Right atrium auricular region (tissue), 2 donors: ENCODE measurements around the gene LRIG1. TPM values are rescaled to one million over a fixed set of nuclear protein-coding genes. Genes with fewer than 3 reads are reported as not detected.

Experiments used
- DNase-seq: peaks from one replicate; pipeline ENCODE4 v3.0.0-alpha.2; 2019; ENCODE audit warnings: low spot score
- H3K27ac ChIP-seq, 2 donors: fragments of 200-600 bp; sonication (generic); 1 replicate in 1 of 2; 2 replicates in 1 of 2; pipeline ENCODE4 v1.5.1; 2016 to 2019
- H3K27me3 ChIP-seq, 2 donors: fragments of 200-600 bp; sonication (generic); one replicate each; pipeline versions ENCODE4 v1.5.1 to v1.6.0; 2017 to 2019
- H3K36me3 ChIP-seq: fragments of 200-600 bp; sonication (generic); one replicate; pipeline ENCODE4 v1.5.1; 2016
- H3K4me1 ChIP-seq, 2 donors: fragments of 200-600 bp; sonication (generic); one replicate each; pipeline versions ENCODE4 v1.5.1 to v1.6.0; 2017 to 2019
- H3K4me3 ChIP-seq, 2 donors: fragments of 200-600 bp; sonication (generic); 1 replicate in 1 of 2; 2 replicates in 1 of 2; pipeline ENCODE4 v1.5.1; 2017 to 2019; ENCODE audit warnings: mild to moderate bottlenecking in 1 of 2, moderate library complexity in 1 of 2
- H3K9me3 ChIP-seq, 2 donors: fragments of 200-600 bp; sonication (generic); one replicate each; pipeline ENCODE4 v1.5.1; 2019
- total RNA-seq, 2 donors: library from RNA; depleted of rRNA; stranded (reverse); fragments of >200 nt; gene quantifications; one replicate each; pipeline ENCODE4 v1.1.0, GENCODE V29; 2016
- TF ChIP-seq, protein P1 (sequence below), 2 donors: fragments of 200-600 bp; sonication (generic); IDR thresholded peaks; one replicate each; pipeline ENCODE4 v1.5.1; 2019; ENCODE audit warnings: antibody characterized with exemption in 2 of 2

Gene LRIG1
- total RNA-seq, 2 donors from 2014 or later, result 147 to 179 TPM

DNA sequence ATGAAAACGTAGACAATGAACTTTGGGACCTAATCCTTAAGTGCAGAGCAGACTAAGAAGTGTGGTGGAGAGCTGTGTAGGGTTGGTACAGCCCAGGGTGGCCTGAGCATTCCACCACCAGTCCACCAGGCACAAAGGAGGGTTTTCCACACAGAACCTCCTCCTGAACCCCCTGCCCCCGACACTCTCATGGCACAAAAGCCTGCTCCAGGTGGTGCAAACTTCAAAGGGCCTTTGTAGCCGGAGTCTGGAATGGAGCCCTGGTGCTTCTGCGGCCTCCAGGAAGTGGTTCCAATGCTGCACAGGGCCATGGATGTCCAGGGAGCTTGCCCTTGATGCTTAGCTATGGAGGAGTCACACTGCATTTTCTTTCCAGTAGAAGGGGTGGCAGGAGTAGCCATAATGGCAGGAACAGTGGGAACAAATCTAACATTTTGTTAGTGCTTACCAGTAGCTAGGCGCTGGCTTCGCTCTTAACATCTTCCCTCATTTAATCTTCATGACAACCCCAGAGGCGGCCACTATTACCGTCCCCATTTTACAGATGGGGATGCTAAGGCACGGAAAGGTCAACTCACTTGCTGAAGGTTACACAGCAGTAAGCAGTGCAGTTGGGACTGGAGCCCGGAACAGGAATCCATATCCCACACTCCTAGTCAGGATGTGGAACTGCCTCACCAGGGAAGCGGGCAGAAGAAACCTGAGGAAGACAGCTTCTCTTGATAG, 68.6 kb downstream of the LRIG1 start:
- H3K4me3 ChIP-seq, result no peak overlapping the region
- TF ChIP-seq, protein P1, sequence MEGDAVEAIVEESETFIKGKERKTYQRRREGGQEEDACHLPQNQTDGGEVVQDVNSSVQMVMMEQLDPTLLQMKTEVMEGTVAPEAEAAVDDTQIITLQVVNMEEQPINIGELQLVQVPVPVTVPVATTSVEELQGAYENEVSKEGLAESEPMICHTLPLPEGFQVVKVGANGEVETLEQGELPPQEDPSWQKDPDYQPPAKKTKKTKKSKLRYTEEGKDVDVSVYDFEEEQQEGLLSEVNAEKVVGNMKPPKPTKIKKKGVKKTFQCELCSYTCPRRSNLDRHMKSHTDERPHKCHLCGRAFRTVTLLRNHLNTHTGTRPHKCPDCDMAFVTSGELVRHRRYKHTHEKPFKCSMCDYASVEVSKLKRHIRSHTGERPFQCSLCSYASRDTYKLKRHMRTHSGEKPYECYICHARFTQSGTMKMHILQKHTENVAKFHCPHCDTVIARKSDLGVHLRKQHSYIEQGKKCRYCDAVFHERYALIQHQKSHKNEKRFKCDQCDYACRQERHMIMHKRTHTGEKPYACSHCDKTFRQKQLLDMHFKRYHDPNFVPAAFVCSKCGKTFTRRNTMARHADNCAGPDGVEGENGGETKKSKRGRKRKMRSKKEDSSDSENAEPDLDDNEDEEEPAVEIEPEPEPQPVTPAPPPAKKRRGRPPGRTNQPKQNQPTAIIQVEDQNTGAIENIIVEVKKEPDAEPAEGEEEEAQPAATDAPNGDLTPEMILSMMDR (IDR thresholded peaks at IDR 0.05), result no peak
- H3K9me3 ChIP-seq, result no peaks in the 10 kb centered on the region
- H3K36me3 ChIP-seq, result no peaks in the 10 kb centered on the region
- DNase-seq, result no peak
- peak overlapping the region; percentile 50 to 61 for H3K27ac ChIP-seq
- no peaks in the 10 kb centered on the region for H3K27me3 ChIP-seq
- H3K4me1 ChIP-seq, result peaks cover 0 to 81% of the 10 kb centered on the region in 2 donors

DNA sequence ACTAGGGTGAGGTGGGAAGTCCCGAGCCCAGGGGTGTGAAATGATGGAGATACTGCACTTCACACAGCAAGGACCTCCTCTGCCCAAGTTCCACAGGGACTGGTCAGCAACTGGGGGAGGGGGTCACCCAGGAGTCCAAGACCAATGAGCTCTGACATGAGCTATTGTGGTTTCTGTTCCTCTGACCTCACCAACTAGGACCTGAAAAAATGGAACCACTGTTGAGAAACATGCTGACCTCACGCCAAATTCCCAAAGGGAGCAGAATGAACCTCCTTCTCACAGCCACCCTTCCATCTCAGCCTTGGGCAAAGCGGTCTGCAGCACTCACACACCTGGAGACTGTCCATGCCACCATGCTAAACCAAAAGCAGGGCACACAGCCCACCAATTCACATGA, 69.3 kb downstream of the LRIG1 start:
- Histone ChIP-seq H3K36me3 (no peaks in the 10 kb centered on the region), H3K4me1 (peaks cover 0 to 82% of the 10 kb centered on the region in 2 donors)
- TF ChIP-seq, protein P1 (IDR thresholded peaks at IDR 0.05), result no peak

GRCh38 chr3:66430876-66431275, 69.9 kb downstream of the LRIG1 start:
- peak overlapping the region; percentile 42 to 61 for H3K27ac ChIP-seq
- TF ChIP-seq, protein P1 (IDR thresholded peaks at IDR 0.05), result no peak
- no peaks in the 10 kb centered on the region for H3K9me3 ChIP-seq
- H3K4me1 ChIP-seq, result peaks cover 0 to 81% of the 10 kb centered on the region in 2 donors
- no peak for DNase-seq
- no peaks in the 10 kb centered on the region for H3K27me3 ChIP-seq
- H3K4me3 ChIP-seq, result no peak overlapping the region
- H3K36me3 ChIP-seq, result no peaks in the 10 kb centered on the region

More for the DNA sequence above, 69.3 kb downstream of the LRIG1 start:
- H3K27ac ChIP-seq, result peak overlapping the region; percentile 42 to 61
- H3K4me3 ChIP-seq, result no peak overlapping the region
- H3K27me3 ChIP-seq, result no peaks in the 10 kb centered on the region
- no peak for DNase-seq
- no peaks in the 10 kb centered on the region for H3K9me3 ChIP-seq

DNA sequence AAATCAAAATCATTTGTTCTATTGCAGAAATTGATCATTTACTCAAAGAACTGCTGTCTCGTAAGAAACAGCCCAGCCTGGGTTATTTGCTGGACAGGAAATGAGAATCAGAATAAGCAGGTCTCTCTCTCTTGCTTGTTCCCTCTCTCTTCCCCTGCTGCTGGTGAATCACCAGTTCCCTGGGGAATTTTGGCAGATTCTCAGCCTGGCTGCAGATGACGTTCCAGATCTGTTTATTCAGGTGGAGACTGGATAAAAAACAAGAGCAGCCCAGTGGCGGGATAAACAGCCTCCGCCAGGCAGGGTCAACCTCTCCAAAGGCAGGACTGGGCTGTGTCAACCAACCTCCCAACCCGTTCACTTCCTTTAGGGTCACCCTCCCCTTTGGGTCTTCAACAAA, 72.1 kb downstream of the LRIG1 start:
- H3K4me3 ChIP-seq, result no peak overlapping the region
- DNase-seq, result peak; percentile 69

DNA sequence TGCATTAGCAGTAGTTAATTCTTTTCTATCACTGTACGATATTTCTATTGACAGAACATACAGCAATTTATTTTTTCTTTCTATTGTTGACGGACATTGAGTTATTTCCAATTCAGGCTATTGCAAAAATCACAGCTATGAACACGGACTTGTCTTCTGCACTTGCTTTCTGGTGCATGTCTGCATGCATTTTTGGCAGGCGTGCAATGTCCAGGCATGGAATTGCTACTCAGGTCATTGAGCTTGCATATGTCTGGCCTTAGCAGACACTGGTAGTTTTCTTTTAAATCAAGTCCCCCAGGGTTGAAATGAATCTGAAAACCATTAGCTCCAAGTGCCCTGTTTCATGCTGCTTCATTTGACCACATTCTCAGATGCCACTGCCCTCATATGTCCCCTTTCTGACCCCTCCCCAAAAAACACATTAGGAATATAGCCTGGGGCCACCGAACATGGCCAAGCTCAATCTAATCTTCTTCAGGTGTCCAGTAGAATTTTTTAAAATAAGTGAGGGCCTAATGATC, 72.8 kb downstream of the LRIG1 start:
- Histone ChIP-seq H3K4me1 (peaks cover 0 to 90% of the 10 kb centered on the region in 2 donors), H3K27ac (peak overlapping the region; percentile 71 to 85), H3K27me3 (no peaks in the 10 kb centered on the region), H3K9me3 (no peaks in the 10 kb centered on the region), H3K4me3 (no peak overlapping the region), H3K36me3 (no peaks in the 10 kb centered on the region)
- TF ChIP-seq, protein P1 (IDR thresholded peaks at IDR 0.05), result no peak
- no peak for DNase-seq

More for the DNA sequence above, 72.1 kb downstream of the LRIG1 start:
- no peaks in the 10 kb centered on the region for H3K36me3 ChIP-seq
- H3K9me3 ChIP-seq, result no peaks in the 10 kb centered on the region
- no peaks in the 10 kb centered on the region for H3K27me3 ChIP-seq
- H3K27ac ChIP-seq, result peak overlapping the region; percentile 71 to 85
- H3K4me1 ChIP-seq, result peaks cover 0 to 94% of the 10 kb centered on the region in 2 donors
- TF ChIP-seq, protein P1 (IDR thresholded peaks at IDR 0.05), result no peak
